Mononuclear cell (primary cell): ENCODE data around the gene PIK3CB. TPM values are rescaled to one million over a fixed set of nuclear protein-coding genes. Genes with fewer than 3 reads are reported as not detected.
A peak's percentile ranks its signal among the peaks of the same experiment; 100 is the strongest.

Experiments used
- H3K27me3 ChIP-seq: 2 replicates; pipeline ENCODE4 v1.6.0; 2011; ENCODE audit warnings: low read length, control low read depth; ENCODE audit not compliant: insufficient read depth
- H3K4me1 ChIP-seq: 2 replicates; pipeline ENCODE4 v1.5.1; 2011; ENCODE audit warnings: mild to moderate bottlenecking, low read length, control low read depth; ENCODE audit not compliant: insufficient read depth
- H3K4me3 ChIP-seq: 2 replicates; pipeline ENCODE4 v1.5.1; 2011; ENCODE audit warnings: mild to moderate bottlenecking, low read length, moderate library complexity
- H3K9me3 ChIP-seq: 2 replicates; pipeline ENCODE4 v1.5.1; 2011; ENCODE audit warnings: low read depth, mild to moderate bottlenecking, control low read depth, low read length
- total RNA-seq: library from RNA; depleted of rRNA; stranded (reverse); fragments of >200 nt; gene quantifications from one replicate; pipeline ENCODE4 v1.2.3, GENCODE V29; 2012

PIK3CB gene
- 21.2 TPM for total RNA-seq

- H3K4me1 ChIP-seq = peaks cover 27% of the 10 kb centered on the region
- H3K4me3 ChIP-seq = peak within 1 kb of the TSS; percentile 89
- H3K9me3 ChIP-seq = no peaks in the 10 kb centered on the region
- no peaks in the 10 kb centered on the region for H3K27me3 ChIP-seq
These were observed at the start of gene PIK3CB for GRCh38 chr3:138834596-138835396. Gene PIK3CB (minus strand): TSS chr3:138834928. CDS start chr3:138759343, 75,585 bp downstream.

- H3K9me3 ChIP-seq = no peaks in the 10 kb centered on the region
- H3K4me1 ChIP-seq = peaks cover 12% of the 10 kb centered on the region
- H3K4me3 ChIP-seq = no peak overlapping the region
- no peaks in the 10 kb centered on the region for H3K27me3 ChIP-seq
These were observed 46.5 kb upstream of the PIK3CB start for GRCh38 chr3:138881233-138881632.

GRCh38 chr3:138879541-138880380 is 45.0 kb upstream of the PIK3CB start:
- Histone ChIP-seq H3K4me1 (peaks cover 17% of the 10 kb centered on the region), H3K4me3 (no peak overlapping the region), H3K27me3 (no peaks in the 10 kb centered on the region), H3K9me3 (no peaks in the 10 kb centered on the region)

GRCh38 chr3:138877226-138877625 is 42.5 kb upstream of the PIK3CB start:
- Histone ChIP-seq H3K9me3 (no peaks in the 10 kb centered on the region), H3K4me3 (no peak overlapping the region), H3K27me3 (no peaks in the 10 kb centered on the region), H3K4me1 (peaks cover 24% of the 10 kb centered on the region)

GRCh38 chr3:138875754-138876664 is 41.3 kb upstream of the PIK3CB start:
- Histone ChIP-seq H3K4me1 (peaks cover 20% of the 10 kb centered on the region), H3K27me3 (no peaks in the 10 kb centered on the region), H3K4me3 (no peak overlapping the region), H3K9me3 (no peaks in the 10 kb centered on the region)

GRCh38 chr3:138875096-138875753 is 40.5 kb upstream of the PIK3CB start:
- Histone ChIP-seq H3K4me3 (no peak overlapping the region), H3K9me3 (no peaks in the 10 kb centered on the region), H3K4me1 (peaks cover 20% of the 10 kb centered on the region), H3K27me3 (no peaks in the 10 kb centered on the region)

- no peak overlapping the region for H3K4me3 ChIP-seq
- H3K9me3 ChIP-seq = no peaks in the 10 kb centered on the region
- peaks cover 20% of the 10 kb centered on the region for H3K4me1 ChIP-seq
- no peaks in the 10 kb centered on the region for H3K27me3 ChIP-seq
These were observed 38.9 kb upstream of the PIK3CB start for GRCh38 chr3:138873471-138874278.

GRCh38 chr3:138872632-138873031 is 37.9 kb upstream of the PIK3CB start:
- no peaks in the 10 kb centered on the region for H3K9me3 ChIP-seq
- no peak overlapping the region for H3K4me3 ChIP-seq
- H3K4me1 ChIP-seq = peaks cover 20% of the 10 kb centered on the region
- no peaks in the 10 kb centered on the region for H3K27me3 ChIP-seq

GRCh38 chr3:138867996-138868395 is 33.3 kb upstream of the PIK3CB start:
- H3K4me1 ChIP-seq = peaks cover 11% of the 10 kb centered on the region
- no peaks in the 10 kb centered on the region for H3K9me3 ChIP-seq
- no peak overlapping the region for H3K4me3 ChIP-seq
- H3K27me3 ChIP-seq = no peaks in the 10 kb centered on the region

- Histone ChIP-seq H3K4me3 (no peak overlapping the region), H3K4me1 (peaks cover 28% of the 10 kb centered on the region), H3K9me3 (no peaks in the 10 kb centered on the region), H3K27me3 (no peaks in the 10 kb centered on the region)
These were observed 29.0 kb upstream of the PIK3CB start for GRCh38 chr3:138863776-138864113.

GRCh38 chr3:138862924-138863775 is 28.4 kb upstream of the PIK3CB start:
- Histone ChIP-seq H3K4me3 (no peak overlapping the region), H3K27me3 (no peaks in the 10 kb centered on the region), H3K4me1 (peaks cover 28% of the 10 kb centered on the region), H3K9me3 (no peaks in the 10 kb centered on the region)

GRCh38 chr3:138862531-138862923 is 27.8 kb upstream of the PIK3CB start:
- no peak overlapping the region for H3K4me3 ChIP-seq

GRCh38 chr3:138861798-138862197 is 27.1 kb upstream of the PIK3CB start:
- no peaks in the 10 kb centered on the region for H3K9me3 ChIP-seq
- H3K4me3 ChIP-seq = no peak overlapping the region
- no peaks in the 10 kb centered on the region for H3K27me3 ChIP-seq
- H3K4me1 ChIP-seq = peaks cover 28% of the 10 kb centered on the region

More at GRCh38 chr3:138862531-138862923, 27.8 kb upstream of the PIK3CB start:
- H3K9me3 ChIP-seq = no peaks in the 10 kb centered on the region
- H3K4me1 ChIP-seq = peaks cover 28% of the 10 kb centered on the region
- H3K27me3 ChIP-seq = no peaks in the 10 kb centered on the region
